Fibroblast of mammary gland (primary cell): ENCODE measurements around the gene DERL3.
A peak's percentile ranks its signal among the peaks of the same experiment; 100 is the strongest.

ENCODE experiments used
- DNase-seq: peaks from one replicate; pipeline ENCODE4 v3.0.0-alpha.2; 2010; ENCODE audit warnings: low read depth
- H3K4me3 ChIP-seq: 2 replicates; pipeline ENCODE4 v1.5.1; 2011; ENCODE audit warnings: low read depth, mild to moderate bottlenecking, low read length, moderate library complexity; ENCODE audit not compliant: control insufficient read depth
- CTCF ChIP-seq: conservative IDR thresholded peaks from 2 replicates; pipeline ENCODE4 v1.5.1; 2011; ENCODE audit warnings: low read depth, low read length, inconsistent platforms; ENCODE audit not compliant: control insufficient read depth, insufficient read depth

The DERL3 gene

GRCh38 chr22:23857606-23858483 is 19.0 kb upstream of the DERL3 start, which contains the start of gene SLC2A11:
TSS of gene SLC2A11 (plus strand) at chr22:23857875. CDS start at chr22:23858000, 125 bp downstream.
- H3K4me3 ChIP-seq, result peak within 1 kb of the TSS; percentile 72
- peak; percentile 22 for TF ChIP-seq CTCF
- DNase-seq, result peak; percentile 96

- peak; percentile 29 for DNase-seq
- peak overlapping the region; percentile 72 for H3K4me3 ChIP-seq
- TF ChIP-seq CTCF, result no peak
Observed at GRCh38 chr22:23856721-23857605, 18.2 kb upstream of the DERL3 start.

- TF ChIP-seq CTCF, result no peak
- DNase-seq, result no peak
- H3K4me3 ChIP-seq, result no peak overlapping the region
Observed at GRCh38 chr22:23850136-23850611, 11.4 kb upstream of the DERL3 start.

- H3K4me3 ChIP-seq, result no peak overlapping the region
- DNase-seq, result peak; percentile 58
- peak; percentile 75 for TF ChIP-seq CTCF
Observed at GRCh38 chr22:23849009-23850006, 10.5 kb upstream of the DERL3 start.

- no peak for TF ChIP-seq CTCF
- H3K4me3 ChIP-seq, result no peak overlapping the region
- DNase-seq, result no peak
Observed at GRCh38 chr22:23847991-23848864, 9.4 kb upstream of the DERL3 start.
